OCI-LY1 (cell line): ENCODE measurements around the gene CRAMP1.

Source experiments
- H2AFZ ChIP-seq: fragments of 200-600 bp; sonication (generic), shearing (Covaris generic); 2 replicates; pipeline ENCODE4 v1.6.0; 2014; ENCODE audit warnings: antibody characterized with exemption, mild to moderate bottlenecking, low read length
- H3F3A ChIP-seq: fragments of 200-600 bp; sonication (generic), shearing (Covaris generic); 2 replicates; pipeline ENCODE4 v1.6.0; 2014; ENCODE audit warnings: mild to moderate bottlenecking, antibody characterized with exemption, low read length, moderate library complexity; ENCODE audit not compliant: insufficient read depth
- H3K27ac ChIP-seq: fragments of 200-600 bp; sonication (generic); 2 replicates; pipeline ENCODE4 v1.5.1; 2014; ENCODE audit warnings: low read length, mixed run types, mild to moderate bottlenecking, low read depth; ENCODE audit not compliant: poor library complexity, severe bottlenecking
- H3K27me3 ChIP-seq: fragments of 200-600 bp; sonication (generic); 2 replicates; pipeline ENCODE4 v1.6.0; 2014; ENCODE audit warnings: antibody characterized with exemption, mild to moderate bottlenecking, low read length, moderate library complexity; ENCODE audit not compliant: insufficient read depth
- H3K36me3 ChIP-seq: fragments of 200-600 bp; sonication (generic); 2 replicates; pipeline ENCODE4 v1.6.1; 2014; ENCODE audit warnings: mild to moderate bottlenecking, antibody characterized with exemption, low read length, moderate library complexity, mixed read lengths; ENCODE audit not compliant: insufficient read depth
- H3K4me1 ChIP-seq: fragments of 200-600 bp; sonication (generic); 2 replicates; pipeline ENCODE4 v1.5.1; 2014; ENCODE audit warnings: mild to moderate bottlenecking, low read length, moderate library complexity; ENCODE audit not compliant: insufficient read depth, severe bottlenecking
- H3K4me2 ChIP-seq: fragments of 200-600 bp; sonication (generic), shearing (Covaris generic); 2 replicates; pipeline ENCODE4 v1.6.1; 2014; ENCODE audit warnings: low read length
- H3K4me3 ChIP-seq: fragments of 200-600 bp; sonication (generic); 2 replicates; pipeline ENCODE4 v1.5.1; 2014; ENCODE audit warnings: low read length, low read depth, mild to moderate bottlenecking, mixed read lengths; ENCODE audit not compliant: poor library complexity, severe bottlenecking
- H3K79me2 ChIP-seq: fragments of 200-600 bp; shearing (Covaris generic); 2 replicates; pipeline ENCODE4 v1.6.1; 2016; ENCODE audit warnings: mixed run types, low read length, mixed read lengths; ENCODE audit not compliant: insufficient read depth
- H3K9ac ChIP-seq: fragments of 200-600 bp; sonication (generic), shearing (Covaris generic); 2 replicates; pipeline ENCODE4 v1.6.1; 2014; ENCODE audit warnings: mild to moderate bottlenecking, low read length, mixed read lengths
- H3K9me2 ChIP-seq: fragments of 200-600 bp; sonication (generic), shearing (Covaris generic); 2 replicates; pipeline ENCODE4 v1.6.1; 2014; ENCODE audit warnings: low read depth, mild to moderate bottlenecking, low read length, mixed read lengths
- H3K9me3 ChIP-seq: fragments of 200-600 bp; shearing (Covaris generic); 2 replicates; pipeline ENCODE4 v1.6.1; 2014; ENCODE audit warnings: low read length, mixed read lengths
- H4K20me1 ChIP-seq: fragments of 200-600 bp; sonication (generic), shearing (Covaris generic); 2 replicates; pipeline ENCODE4 v1.6.0; 2016; ENCODE audit warnings: mild to moderate bottlenecking, low read length; ENCODE audit not compliant: insufficient read depth
- CTCF ChIP-seq: fragments of 200-600 bp; sonication (generic), shearing (Covaris generic); IDR thresholded peaks from 2 replicates; pipeline ENCODE4 v1.5.1; 2017; ENCODE audit warnings: mild to moderate bottlenecking, antibody characterized with exemption, low read length, moderate library complexity, mixed read lengths
- EZH2 ChIP-seq: fragments of 200-600 bp; sonication (generic), shearing (Covaris generic); IDR thresholded peaks from 2 replicates; pipeline ENCODE4 v1.8.0; 2017; ENCODE audit warnings: borderline replicate concordance, mixed run types, mild to moderate bottlenecking, antibody characterized with exemption, low read length, moderate library complexity, mixed read lengths

The CRAMP1 gene

GRCh38 chr16:1665829-1666228, 53.7 kb downstream of the CRAMP1 start:
- peaks cover 91% of the 10 kb centered on the region for H3K36me3 ChIP-seq
- H3K4me2 ChIP-seq = no peak overlapping the region
- H3K4me1 ChIP-seq = no peaks in the 10 kb centered on the region
- H3K79me2 ChIP-seq = no peaks in the 10 kb centered on the region
- no peaks in the 10 kb centered on the region for H3K9me2 ChIP-seq
- TF ChIP-seq EZH2 = no peak
- no peak for TF ChIP-seq CTCF
- no peak overlapping the region for H3K27ac ChIP-seq
- no peaks in the 10 kb centered on the region for H3F3A ChIP-seq
- no peaks in the 10 kb centered on the region for H4K20me1 ChIP-seq
- no peak overlapping the region for H3K4me3 ChIP-seq
- H3K9me3 ChIP-seq = no peaks in the 10 kb centered on the region
- H2AFZ ChIP-seq = no peak overlapping the region
- H3K27me3 ChIP-seq = no peaks in the 10 kb centered on the region
- no peak overlapping the region for H3K9ac ChIP-seq

GRCh38 chr16:1666316-1666715, 54.2 kb downstream of the CRAMP1 start:
- no peak overlapping the region for H3K4me2 ChIP-seq
- H3K4me3 ChIP-seq = no peak overlapping the region
- H3K27me3 ChIP-seq = no peaks in the 10 kb centered on the region
- H4K20me1 ChIP-seq = no peaks in the 10 kb centered on the region
- H2AFZ ChIP-seq = no peak overlapping the region
- H3K4me1 ChIP-seq = no peaks in the 10 kb centered on the region
- TF ChIP-seq CTCF (no peak), EZH2 (no peak)
- no peaks in the 10 kb centered on the region for H3K9me3 ChIP-seq
- H3F3A ChIP-seq = no peaks in the 10 kb centered on the region
- no peaks in the 10 kb centered on the region for H3K79me2 ChIP-seq
- no peak overlapping the region for H3K27ac ChIP-seq
- H3K9ac ChIP-seq = no peak overlapping the region
- H3K9me2 ChIP-seq = no peaks in the 10 kb centered on the region
- H3K36me3 ChIP-seq = peaks cover 96% of the 10 kb centered on the region

GRCh38 chr16:1667271-1667670, 55.1 kb downstream of the CRAMP1 start:
- H2AFZ ChIP-seq = no peak overlapping the region
- no peaks in the 10 kb centered on the region for H3K27me3 ChIP-seq
- H3K4me3 ChIP-seq = no peak overlapping the region
- H3K4me1 ChIP-seq = no peaks in the 10 kb centered on the region
- H3K79me2 ChIP-seq = no peaks in the 10 kb centered on the region
- no peaks in the 10 kb centered on the region for H4K20me1 ChIP-seq
- TF ChIP-seq CTCF = no peak
- no peak for TF ChIP-seq EZH2
- no peak overlapping the region for H3K27ac ChIP-seq
- H3K9me2 ChIP-seq = no peaks in the 10 kb centered on the region
- H3K9me3 ChIP-seq = no peaks in the 10 kb centered on the region
- H3K9ac ChIP-seq = no peak overlapping the region
- no peaks in the 10 kb centered on the region for H3F3A ChIP-seq
- peaks cover 98% of the 10 kb centered on the region for H3K36me3 ChIP-seq
- H3K4me2 ChIP-seq = no peak overlapping the region
